GM19099 (cell line): Measurements from ENCODE around the gene OTOR.

ENCODE experiments used
- POLR2A ChIP-seq: IDR thresholded peaks from 3 replicates; pipeline ENCODE4 v1.6.1; 2011; ENCODE audit warnings: low read depth; ENCODE audit not compliant: insufficient read length; ENCODE audit errors: extremely low read depth

Gene OTOR

DNA sequence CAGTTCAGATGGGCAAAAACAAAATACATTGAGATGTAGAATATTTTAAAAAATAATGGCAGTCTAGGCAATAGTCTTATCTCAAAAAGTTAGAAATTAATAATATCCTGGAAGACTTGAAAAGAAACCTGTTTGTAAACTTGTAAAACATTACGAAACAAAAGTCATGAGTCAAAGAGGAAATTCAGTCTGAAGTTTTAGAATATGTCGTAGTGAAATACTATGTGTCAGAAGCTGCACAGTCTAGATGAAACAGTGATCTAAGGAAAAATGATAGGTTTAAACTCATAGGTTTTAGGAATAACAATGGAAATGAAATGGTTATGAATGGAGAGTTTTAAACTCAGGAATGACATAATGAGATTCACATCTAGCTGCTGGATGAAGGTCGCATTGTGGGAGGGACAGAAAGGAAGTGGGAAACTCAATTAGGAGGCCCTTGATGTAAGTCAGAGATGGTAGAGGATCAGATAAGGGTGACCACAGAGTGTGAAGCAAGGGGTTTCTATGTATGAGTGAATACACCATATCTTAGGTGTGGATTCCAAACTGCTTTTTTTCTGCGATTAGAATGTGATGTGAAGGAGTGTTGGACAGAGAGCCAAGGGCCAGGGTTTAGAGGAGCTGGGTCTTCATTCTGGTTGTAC, 15.5 kb upstream of the OTOR start:
- no peak for TF ChIP-seq POLR2A

GRCh38 chr20:16740365-16741072, 7.6 kb upstream of the OTOR start:
- TF ChIP-seq POLR2A: no peak

DNA sequence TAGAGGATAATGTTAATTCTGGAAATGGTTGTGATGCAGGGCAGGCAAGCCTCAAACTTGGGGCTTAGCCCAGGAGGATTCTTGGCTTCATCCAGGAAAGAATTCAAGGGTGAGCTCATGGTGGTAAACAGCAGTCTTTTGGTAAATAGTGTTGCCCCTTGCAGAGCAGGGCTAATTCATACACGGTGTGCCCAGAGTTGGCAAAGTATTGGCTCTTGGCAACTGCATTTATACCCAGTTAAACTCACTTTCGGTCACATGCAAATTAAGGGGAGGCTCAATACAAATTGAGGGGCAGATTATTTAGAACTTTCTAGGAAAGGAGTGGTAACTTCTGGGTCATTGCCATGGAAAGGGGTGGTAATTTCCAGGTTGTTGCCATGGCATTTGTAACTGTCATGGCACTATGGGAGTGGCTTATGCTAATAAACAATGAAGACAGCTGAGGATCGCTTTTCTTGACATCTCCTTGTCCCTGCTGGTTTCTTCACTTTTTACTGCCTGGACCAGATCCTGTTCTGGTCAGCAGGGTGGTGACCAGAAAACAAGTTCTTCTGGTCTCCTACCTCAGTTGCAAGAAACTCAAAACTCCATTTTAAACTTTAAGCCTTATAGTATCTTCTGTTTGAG, 3.9 kb upstream of the OTOR start:
- TF ChIP-seq POLR2A: no peak

- no peak for TF ChIP-seq POLR2A
These were observed 3.0 kb upstream of the OTOR start for GRCh38 chr20:16745204-16745603.

DNA sequence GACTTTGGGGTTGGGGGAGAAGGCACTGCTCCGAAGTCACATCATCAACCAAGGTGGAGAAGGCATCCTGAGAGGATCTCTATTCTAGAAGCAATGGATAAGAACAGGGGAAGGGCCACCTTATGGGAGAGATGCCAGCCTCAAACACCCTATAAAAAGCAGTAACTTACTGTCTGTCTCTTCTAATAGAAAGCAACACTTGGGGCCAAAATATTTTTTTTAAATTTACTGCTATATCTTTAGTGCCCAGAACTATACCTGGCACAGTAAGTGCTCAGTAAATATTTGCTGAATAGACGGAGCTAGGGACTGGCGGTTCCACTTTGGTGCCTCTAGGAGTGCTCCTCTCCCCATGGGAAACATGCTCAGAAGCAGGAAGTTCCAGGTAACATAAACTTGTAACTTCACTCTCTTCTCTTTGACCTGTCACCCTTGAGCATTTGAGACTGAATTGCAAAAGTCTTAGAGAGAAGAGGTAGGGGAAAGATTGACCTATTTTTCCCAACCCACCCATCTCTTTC, 807 bp upstream of the OTOR start:
- no peak for TF ChIP-seq POLR2A

DNA sequence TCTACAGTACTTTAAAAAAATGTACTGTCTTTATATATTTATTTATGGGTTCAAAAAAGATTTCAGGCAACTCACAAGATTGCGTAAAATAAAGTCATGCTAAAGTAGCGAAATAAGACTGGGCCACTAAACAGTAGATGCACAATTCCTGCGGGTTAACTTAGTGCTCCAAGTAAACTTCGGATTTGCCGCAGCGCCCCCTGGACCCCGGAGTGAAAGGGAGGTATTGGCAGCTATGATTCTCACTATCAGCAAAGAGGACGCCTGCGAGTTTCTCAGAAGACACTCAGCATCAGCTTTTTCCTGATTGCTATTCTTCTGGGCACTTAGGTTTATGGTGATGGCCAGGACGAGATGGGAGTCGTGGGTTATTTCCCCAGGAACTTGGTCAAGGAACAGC, 1.4 kb downstream of the OTOR start:
- TF ChIP-seq POLR2A: no peak

- TF ChIP-seq POLR2A: no peak
These were observed 3.9 kb downstream of the OTOR start for GRCh38 chr20:16752082-16752481.

DNA sequence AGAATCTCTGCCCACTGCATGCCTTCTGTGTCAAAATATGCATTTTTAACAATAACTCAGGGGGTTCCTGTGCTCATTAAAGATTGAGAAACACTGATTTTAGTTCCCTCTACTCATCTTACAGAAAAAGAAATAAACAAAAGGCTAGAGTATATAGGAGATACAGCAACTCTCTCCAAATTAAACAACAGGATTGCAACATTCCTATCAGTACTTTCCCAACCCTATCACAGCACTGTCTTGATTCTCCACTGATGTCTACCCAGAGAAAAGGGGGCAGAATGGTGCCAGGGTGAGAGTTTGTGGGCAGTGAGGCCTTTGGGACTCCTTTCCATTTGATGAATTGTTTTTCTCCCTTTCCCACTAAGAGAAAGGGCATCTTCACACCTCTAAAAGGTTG, 4.7 kb downstream of the OTOR start:
- TF ChIP-seq POLR2A: no peak

GRCh38 chr20:16758454-16759180, 10.5 kb downstream of the OTOR start:
- TF ChIP-seq POLR2A: no peak

- no peak for TF ChIP-seq POLR2A
These were observed 11.0 kb downstream of the OTOR start for GRCh38 chr20:16759181-16759563.

DNA sequence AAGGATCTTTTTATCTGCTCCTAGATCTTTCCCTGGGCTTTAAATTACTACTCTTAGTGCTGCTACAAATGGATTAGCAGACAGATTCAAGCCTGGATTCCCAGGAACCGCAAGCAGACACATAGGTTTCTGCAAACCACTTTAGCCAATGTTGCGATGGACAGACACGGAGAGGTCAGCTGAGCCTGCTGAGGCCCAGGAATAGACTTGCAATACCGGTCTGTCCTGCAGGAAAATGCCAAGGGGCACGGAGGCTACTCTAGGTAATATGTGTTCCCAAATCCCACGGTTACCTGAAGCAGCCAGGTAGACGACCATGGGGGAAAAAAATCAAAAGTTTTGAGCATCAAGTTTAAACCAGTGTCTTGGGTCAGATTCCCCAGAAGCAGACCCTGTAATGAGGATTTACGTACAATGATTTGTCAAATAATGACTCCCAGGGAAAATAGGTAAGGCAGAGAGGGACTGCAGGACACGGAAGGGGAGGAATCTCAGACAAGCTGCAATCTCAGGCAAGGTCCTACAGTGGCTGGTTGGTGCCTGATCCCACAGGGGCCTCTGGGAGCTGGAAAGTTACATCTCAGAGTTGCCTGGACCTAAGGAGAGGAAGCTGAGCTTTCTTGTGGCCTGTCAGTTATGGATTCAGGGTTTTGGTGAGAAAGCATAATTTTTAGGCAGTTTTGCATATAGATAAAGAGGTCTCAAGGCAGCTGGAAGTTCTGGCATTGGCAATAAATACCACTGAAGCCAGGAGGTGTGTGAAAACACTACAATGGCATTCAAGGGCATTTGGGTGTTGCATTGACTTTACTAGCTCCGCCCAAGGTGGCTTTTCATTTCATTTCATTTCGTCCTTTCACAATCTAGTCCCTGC, 12.5 kb downstream of the OTOR start:
- TF ChIP-seq POLR2A: no peak

GRCh38 chr20:16761305-16761829, 13.2 kb downstream of the OTOR start:
- TF ChIP-seq POLR2A: no peak

GRCh38 chr20:16764560-16764959, 16.4 kb downstream of the OTOR start:
- TF ChIP-seq POLR2A: no peak

GRCh38 chr20:16771213-16771612, 23.1 kb downstream of the OTOR start:
- TF ChIP-seq POLR2A: no peak

DNA sequence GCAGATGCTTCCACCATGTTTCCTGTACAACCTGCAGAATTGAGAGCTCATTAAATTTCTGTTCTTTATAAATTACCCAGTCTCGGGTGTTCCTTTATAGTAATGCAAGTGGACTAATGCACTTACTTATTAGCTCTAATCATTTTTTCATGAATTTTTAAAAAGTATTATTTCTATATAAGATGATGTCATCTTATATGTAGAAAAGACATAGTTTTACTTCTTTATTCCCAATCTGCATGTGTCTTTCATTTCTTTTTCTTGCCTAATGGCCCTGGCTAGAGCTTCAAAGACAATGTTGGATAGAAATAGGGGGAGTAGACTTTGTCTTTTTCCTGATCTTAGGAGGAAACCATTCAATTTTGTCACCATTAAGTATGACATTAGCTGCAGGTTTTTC, 27.8 kb downstream of the OTOR start:
- TF ChIP-seq POLR2A: no peak

- TF ChIP-seq POLR2A: no peak
These were observed 29.0 kb downstream of the OTOR start for GRCh38 chr20:16777126-16777525.
